NCI-H82 treated with DMSO at 0.1 percent for 48 hours (cell line): ENCODE measurements around the gene SMC5.
"Not testable (repeated sequence)": the region's sequence is repeated elsewhere in the genome, so short reads cannot be mapped to it uniquely, and the experiment has no call there.

Experiments used
- DNase-seq: peaks from one replicate; lab custom pipeline; 2025; ENCODE audit not compliant: unreplicated experiment; lab: John Stamatoyannopoulos, UW

The SMC5 gene

GRCh38 chr9:70355801-70356200 is 97.0 kb downstream of the SMC5 start:
- no peak for DNase-seq

GRCh38 chr9:70362952-70363351 is 104.2 kb downstream of the SMC5 start:
- no peak for DNase-seq

- no peak for DNase-seq
Observed at GRCh38 chr9:70363760-70364159, 105.0 kb downstream of the SMC5 start.

GRCh38 chr9:70367305-70367930 is 108.6 kb downstream of the SMC5 start:
- DNase-seq, result no peak

- DNase-seq, result no peak
Observed at GRCh38 chr9:70374962-70375618, 116.3 kb downstream of the SMC5 start.

GRCh38 chr9:70382046-70382708 is 123.4 kb downstream of the SMC5 start:
- DNase-seq, result no peak

- no peak for DNase-seq
Observed at GRCh38 chr9:70382709-70383605, 124.2 kb downstream of the SMC5 start.

GRCh38 chr9:70385426-70385825 is 126.6 kb downstream of the SMC5 start:
- no peak for DNase-seq

- DNase-seq, result no peak
Observed at GRCh38 chr9:70387663-70388062, 128.9 kb downstream of the SMC5 start.

- DNase-seq, result no peak
Observed at GRCh38 chr9:70389188-70389587, 130.4 kb downstream of the SMC5 start.

GRCh38 chr9:70389621-70390266 is 131.0 kb downstream of the SMC5 start:
- DNase-seq, result no peak

- no peak for DNase-seq
Observed at GRCh38 chr9:70390933-70391341, 132.2 kb downstream of the SMC5 start.

- DNase-seq, result no peak
Observed at GRCh38 chr9:70392189-70392588, 133.4 kb downstream of the SMC5 start.

GRCh38 chr9:70392850-70393249 is 134.1 kb downstream of the SMC5 start:
- no peak for DNase-seq

- DNase-seq, result no peak
Observed at GRCh38 chr9:70395652-70396051, 136.9 kb downstream of the SMC5 start.

GRCh38 chr9:70398145-70398556 is 139.4 kb downstream of the SMC5 start:
- DNase-seq, result no peak

GRCh38 chr9:70399141-70399540 is 140.4 kb downstream of the SMC5 start:
- no peak for DNase-seq

GRCh38 chr9:70400107-70400892 is 141.5 kb downstream of the SMC5 start:
- DNase-seq, result no peak

- DNase-seq, result not testable (repeated sequence)
Observed at GRCh38 chr9:70401241-70401640, 142.5 kb downstream of the SMC5 start.

- no peak for DNase-seq
Observed at GRCh38 chr9:70402213-70402612, 143.4 kb downstream of the SMC5 start.
